ENCODE measurements around the gene HEATR5A. TPM values are rescaled to one million over a fixed set of nuclear protein-coding genes. Genes with fewer than 3 reads are reported as not detected.

The HEATR5A gene
- polyA plus RNA-seq, 1 donor (not counting 4 experiments of a cell fraction or from before 2014, with no cell fraction given): 16.7 TPM

DNA sequence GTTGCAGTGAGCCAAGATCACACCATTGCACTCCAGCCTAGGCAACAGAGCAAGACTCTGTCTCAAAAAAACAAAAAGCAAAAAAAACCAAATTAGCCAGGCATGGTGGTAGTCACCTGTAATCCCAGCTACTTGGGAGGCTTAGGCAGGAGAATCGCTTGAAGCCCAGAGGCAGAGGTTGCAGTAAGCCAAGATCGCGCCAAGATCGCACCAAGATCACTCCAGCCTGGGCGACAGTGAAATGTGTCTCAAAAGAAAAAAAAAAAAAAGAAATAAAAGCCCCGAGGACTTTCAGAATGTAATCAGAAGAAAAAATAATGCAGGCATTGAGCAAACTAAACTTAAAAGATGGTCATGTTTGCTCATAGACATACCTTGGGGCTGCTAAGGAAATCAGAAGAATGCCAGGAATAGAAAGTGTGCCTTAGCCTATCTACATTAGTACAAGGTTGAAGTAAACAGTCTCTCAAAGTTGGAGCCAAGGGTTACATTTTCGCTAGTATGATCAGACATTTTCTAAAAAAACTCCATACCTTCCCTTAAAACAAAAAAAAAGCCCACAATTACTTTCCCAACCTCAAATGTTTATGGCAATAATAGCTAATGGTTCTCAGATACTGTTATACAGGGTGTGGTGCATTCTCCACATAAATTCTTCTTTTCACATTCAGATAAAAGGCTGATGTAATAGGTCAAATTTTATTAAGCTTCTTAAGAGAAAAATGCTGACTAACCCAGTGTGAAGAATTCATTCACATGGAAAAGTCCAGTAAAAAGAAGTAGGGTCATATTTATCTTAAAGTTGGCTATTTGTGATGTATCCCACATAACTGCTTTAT lies 21.1 kb upstream of the HEATR5A start:
- no peak overlapping the region for H2AFZ ChIP-seq (ENCODE audit: control insufficient read depth, low read length)
- dilution Hi-C loops (cut with MboI; ENCODE audit: extremely low pct_ligation_motif_present, low sequenced_read_pairs): no loop called here
- H4K20me1 ChIP-seq (ENCODE audit: control insufficient read depth, extremely low read depth, insufficient read depth, low read length): no peaks in the 10 kb centered on the region
- peak overlapping the region; percentile 9 for H3K4me2 ChIP-seq (ENCODE audit: control insufficient read depth, extremely low read depth, insufficient read depth, low read depth, low read length)
- H3K9me1 ChIP-seq (ENCODE audit: control insufficient read depth, extremely low read depth, insufficient read depth, low read length): no peaks in the 10 kb centered on the region
- peak; percentile 13 for FAIRE-seq
- H3K36me3 ChIP-seq (ENCODE audit: control insufficient read depth in 2 of 2, extremely low read depth in 1 of 2, insufficient read depth in 2 of 2, low read length in 2 of 2): no peaks in the 10 kb centered on the region
- H3K79me2 ChIP-seq (ENCODE audit: control insufficient read depth, insufficient read depth, low read length): no peaks in the 10 kb centered on the region
- H3K4me1 ChIP-seq (ENCODE audit: control insufficient read depth, extremely low read depth, insufficient read depth, low read length): peaks cover 5% of the 10 kb centered on the region
- DNase-seq (ENCODE audit: low read depth, low spot score): no peak
- H3K9ac ChIP-seq (ENCODE audit: control insufficient read depth, extremely low read depth, insufficient read depth, low read length): no peak overlapping the region
- H3K4me3 ChIP-seq (ENCODE audit: control insufficient read depth in 2 of 3, extremely low read depth in 1 of 3, insufficient read depth in 2 of 3, low read depth in 1 of 3, low read length in 3 of 3): no peak overlapping the region
- TF ChIP-seq, protein P1, sequence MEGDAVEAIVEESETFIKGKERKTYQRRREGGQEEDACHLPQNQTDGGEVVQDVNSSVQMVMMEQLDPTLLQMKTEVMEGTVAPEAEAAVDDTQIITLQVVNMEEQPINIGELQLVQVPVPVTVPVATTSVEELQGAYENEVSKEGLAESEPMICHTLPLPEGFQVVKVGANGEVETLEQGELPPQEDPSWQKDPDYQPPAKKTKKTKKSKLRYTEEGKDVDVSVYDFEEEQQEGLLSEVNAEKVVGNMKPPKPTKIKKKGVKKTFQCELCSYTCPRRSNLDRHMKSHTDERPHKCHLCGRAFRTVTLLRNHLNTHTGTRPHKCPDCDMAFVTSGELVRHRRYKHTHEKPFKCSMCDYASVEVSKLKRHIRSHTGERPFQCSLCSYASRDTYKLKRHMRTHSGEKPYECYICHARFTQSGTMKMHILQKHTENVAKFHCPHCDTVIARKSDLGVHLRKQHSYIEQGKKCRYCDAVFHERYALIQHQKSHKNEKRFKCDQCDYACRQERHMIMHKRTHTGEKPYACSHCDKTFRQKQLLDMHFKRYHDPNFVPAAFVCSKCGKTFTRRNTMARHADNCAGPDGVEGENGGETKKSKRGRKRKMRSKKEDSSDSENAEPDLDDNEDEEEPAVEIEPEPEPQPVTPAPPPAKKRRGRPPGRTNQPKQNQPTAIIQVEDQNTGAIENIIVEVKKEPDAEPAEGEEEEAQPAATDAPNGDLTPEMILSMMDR (optimal IDR thresholded peaks at IDR 0.05 in 1 of 3, IDR thresholded peaks at IDR 0.05 in 1 of 3, conservative IDR thresholded peaks at IDR 0.05 in 1 of 3; ENCODE audit: extremely low read depth in 1 of 3, insufficient read depth in 2 of 3, low read length in 3 of 3): no peak
- TF ChIP-seq EZH2 (IDR thresholded peaks at IDR 0.05; ENCODE audit: low read length): no peak
- no peaks in the 10 kb centered on the region for H3K27me3 ChIP-seq (ENCODE audit: control insufficient read depth, extremely low read depth, insufficient read depth, low read length)
- no peak overlapping the region for H3K27ac ChIP-seq (ENCODE audit: control insufficient read depth, insufficient read depth, low read length)
- H3K9me3 ChIP-seq (ENCODE audit: control insufficient read depth, low read depth, low read length): no peaks in the 10 kb centered on the region

DNA sequence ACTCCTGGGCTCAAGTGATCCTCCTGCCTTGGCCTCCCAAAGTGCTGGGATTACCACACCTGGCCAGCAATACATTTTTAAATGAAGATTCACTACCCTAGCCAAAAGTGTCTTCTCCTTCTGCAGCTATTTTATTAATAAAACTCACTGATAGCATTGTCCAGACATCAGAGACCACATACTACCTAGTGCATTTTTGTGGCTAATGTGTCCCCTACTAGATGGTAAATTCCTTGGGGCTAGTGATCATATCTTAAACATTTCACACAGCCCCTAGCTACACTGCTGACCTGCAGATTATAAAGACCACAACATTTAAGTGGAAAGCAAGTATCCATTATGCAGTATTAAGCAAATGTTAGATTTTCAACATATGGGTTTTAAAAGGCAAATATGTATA lies 19.9 kb upstream of the HEATR5A start:
- H3K4me2 ChIP-seq (ENCODE audit: control insufficient read depth, extremely low read depth, insufficient read depth, low read depth, low read length): no peak overlapping the region

More for the DNA sequence above, 19.9 kb upstream of the HEATR5A start:
- no peaks in the 10 kb centered on the region for H3K79me2 ChIP-seq (ENCODE audit: control insufficient read depth, insufficient read depth, low read length)
- FAIRE-seq (no peak), DNase-seq (ENCODE audit: low read depth, low spot score) (no peak)
- H4K20me1 ChIP-seq (ENCODE audit: control insufficient read depth, extremely low read depth, insufficient read depth, low read length): no peaks in the 10 kb centered on the region
- H3K4me1 ChIP-seq (ENCODE audit: control insufficient read depth, extremely low read depth, insufficient read depth, low read length): peaks cover 5% of the 10 kb centered on the region
- no peak overlapping the region for H3K9ac ChIP-seq (ENCODE audit: control insufficient read depth, extremely low read depth, insufficient read depth, low read length)
- no peaks in the 10 kb centered on the region for H3K9me1 ChIP-seq (ENCODE audit: control insufficient read depth, extremely low read depth, insufficient read depth, low read length)
- no peaks in the 10 kb centered on the region for H3K27me3 ChIP-seq (ENCODE audit: control insufficient read depth, extremely low read depth, insufficient read depth, low read length)
- no peak overlapping the region for H3K27ac ChIP-seq (ENCODE audit: control insufficient read depth, insufficient read depth, low read length)
- no peaks in the 10 kb centered on the region for H3K36me3 ChIP-seq (ENCODE audit: control insufficient read depth in 2 of 2, extremely low read depth in 1 of 2, insufficient read depth in 2 of 2, low read length in 2 of 2)
- no peaks in the 10 kb centered on the region for H3K9me3 ChIP-seq (ENCODE audit: control insufficient read depth, low read depth, low read length)
- no peak overlapping the region for H3K4me3 ChIP-seq (ENCODE audit: control insufficient read depth in 2 of 3, extremely low read depth in 1 of 3, insufficient read depth in 2 of 3, low read depth in 1 of 3, low read length in 3 of 3)
- TF ChIP-seq, protein P1 (optimal IDR thresholded peaks at IDR 0.05 in 1 of 3, IDR thresholded peaks at IDR 0.05 in 1 of 3, conservative IDR thresholded peaks at IDR 0.05 in 1 of 3; ENCODE audit: extremely low read depth in 1 of 3, insufficient read depth in 2 of 3, low read length in 3 of 3): no peak
- no peak overlapping the region for H2AFZ ChIP-seq (ENCODE audit: control insufficient read depth, low read length)
- dilution Hi-C loops (cut with MboI; ENCODE audit: extremely low pct_ligation_motif_present, low sequenced_read_pairs): no loop called here

Measured in keratinocyte (primary cell).